GM21390 (cell line): Measurements from ENCODE around the gene COL11A2.
"Not testable (repeated sequence)": the region's sequence is repeated elsewhere in the genome, so short reads cannot be mapped to it uniquely, and the experiment has no call there.

Experiments used
- ATAC-seq: cut with Tn5 transposase; IDR thresholded peaks from one replicate; pipeline ENCODE4 v1.9.1; 2021; ENCODE audit not compliant: unreplicated experiment

COL11A2 gene

GRCh38 chr6:33192105-33192646, at the start of gene COL11A2:
COL11A2 (minus strand) TSS chr6:33192467; CDS start chr6:33192240, 227 bp downstream.
- ATAC-seq = no peak

- no peak for ATAC-seq
These were observed 49.7 kb upstream of the COL11A2 start for GRCh38 chr6:33241968-33242367.

- no peak for ATAC-seq
These were observed 45.5 kb upstream of the COL11A2 start for GRCh38 chr6:33237741-33238140.

GRCh38 chr6:33236852-33237251, 44.6 kb upstream of the COL11A2 start:
- no peak for ATAC-seq

GRCh38 chr6:33236328-33236727, 44.1 kb upstream of the COL11A2 start:
- ATAC-seq = no peak

GRCh38 chr6:33235221-33235634, 43.0 kb upstream of the COL11A2 start:
- no peak for ATAC-seq

GRCh38 chr6:33226503-33227120, 34.3 kb upstream of the COL11A2 start:
- ATAC-seq = not testable (repeated sequence)

GRCh38 chr6:33217681-33218080, 25.4 kb upstream of the COL11A2 start:
- no peak for ATAC-seq

- no peak for ATAC-seq
These were observed 25.0 kb upstream of the COL11A2 start for GRCh38 chr6:33217246-33217645.

- ATAC-seq = no peak
These were observed 23.9 kb upstream of the COL11A2 start for GRCh38 chr6:33216117-33216649.

- ATAC-seq = no peak
These were observed 23.2 kb upstream of the COL11A2 start for GRCh38 chr6:33215271-33216116.

GRCh38 chr6:33213989-33214335, 21.7 kb upstream of the COL11A2 start:
- no peak for ATAC-seq

GRCh38 chr6:33213166-33213988, 21.1 kb upstream of the COL11A2 start:
- ATAC-seq = no peak

- no peak for ATAC-seq
These were observed 20.5 kb upstream of the COL11A2 start for GRCh38 chr6:33212857-33213165.

GRCh38 chr6:33211666-33212422, 19.6 kb upstream of the COL11A2 start:
- no peak for ATAC-seq

GRCh38 chr6:33211136-33211535, 18.9 kb upstream of the COL11A2 start:
- no peak for ATAC-seq

GRCh38 chr6:33209856-33210255, 17.6 kb upstream of the COL11A2 start:
- no peak for ATAC-seq

GRCh38 chr6:33208091-33208967, 16.1 kb upstream of the COL11A2 start, which contains the start of gene RING1:
RING1 (plus strand) TSS chr6:33208500; CDS start chr6:33208823, 323 bp downstream.
- peak; percentile 48 for ATAC-seq

GRCh38 chr6:33207552-33208090, 15.4 kb upstream of the COL11A2 start:
- ATAC-seq = no peak
